ENCODE measurements around the gene ELOB. TPM values are rescaled to one million over a fixed set of nuclear protein-coding genes. Genes with fewer than 3 reads are reported as not detected.

The ELOB gene
- total and polyA plus RNA-seq, 4 donors: 136 to 660 (median 517) TPM

- H3K36me3 ChIP-seq (ENCODE audit: control insufficient read depth, insufficient read depth, low read length): peaks cover 37% of the 10 kb centered on the region
- peak overlapping the region; percentile 95 for H3K4me3 ChIP-seq (ENCODE audit: low read depth, low read length)
- DNase-seq (ENCODE audit: low read depth in 4 of 6, low spot score in 6 of 6): peak; percentile 57 to 94 (median 75)
- no peaks in the 10 kb centered on the region for H3K27me3 ChIP-seq (ENCODE audit: control insufficient read depth, insufficient read depth, low read length)
- H3K9me3 ChIP-seq (ENCODE audit: control insufficient read depth, insufficient read depth, low read length): no peaks in the 10 kb centered on the region
- H3K27ac ChIP-seq (ENCODE audit: low read depth, low read length): peak overlapping the region; percentile 98
- 0% methylated on average over 24 of the region's 82 CpGs for WGBS (ENCODE audit: insufficient coverage)
- peaks cover 34% of the 10 kb centered on the region for H3K4me1 ChIP-seq (ENCODE audit: control insufficient read depth, insufficient read depth, low read length)
Measured at GRCh38 chr16:2752850-2753732, 24.0 kb downstream of the ELOB start.

- Histone ChIP-seq H3K9me3 (ENCODE audit: control insufficient read depth, insufficient read depth, low read length) (no peaks in the 10 kb centered on the region), H3K27me3 (ENCODE audit: control insufficient read depth, insufficient read depth, low read length) (no peaks in the 10 kb centered on the region), H3K27ac (ENCODE audit: low read depth, low read length) (peak within 1 kb of the TSS; percentile 98), H3K4me3 (ENCODE audit: low read depth, low read length) (peak within 1 kb of the TSS; percentile 95), H3K4me1 (ENCODE audit: control insufficient read depth, insufficient read depth, low read length) (peaks cover 31% of the 10 kb centered on the region), H3K36me3 (ENCODE audit: control insufficient read depth, insufficient read depth, low read length) (peaks cover 28% of the 10 kb centered on the region)
- WGBS (ENCODE audit: insufficient coverage): under 1% methylated on average over 93 of the region's 99 CpGs
- DNase-seq (ENCODE audit: low read depth in 4 of 6, low spot score in 6 of 6): peak; percentile 94 to 99 (median 97)
Measured at GRCh38 chr16:2752035-2752849, 24.8 kb downstream of the ELOB start, which contains the start of gene SRRM2. SRRM2 (plus strand) TSS chr16:2752638; CDS start chr16:2756365, 3,727 bp downstream.

GRCh38 chr16:2751577-2752034 lies 25.5 kb downstream of the ELOB start:
- peaks cover 31% of the 10 kb centered on the region for H3K4me1 ChIP-seq (ENCODE audit: control insufficient read depth, insufficient read depth, low read length)
- peak in 1 of 6 donors; percentile 36 for DNase-seq (ENCODE audit: low read depth in 4 of 6, low spot score in 6 of 6)
- H3K27me3 ChIP-seq (ENCODE audit: control insufficient read depth, insufficient read depth, low read length): no peaks in the 10 kb centered on the region
- 28% methylated on average over 22 of the region's 23 CpGs for WGBS (ENCODE audit: insufficient coverage)
- peaks cover 22% of the 10 kb centered on the region for H3K36me3 ChIP-seq (ENCODE audit: control insufficient read depth, insufficient read depth, low read length)
- H3K4me3 ChIP-seq (ENCODE audit: low read depth, low read length): peak overlapping the region; percentile 95
- H3K9me3 ChIP-seq (ENCODE audit: control insufficient read depth, insufficient read depth, low read length): no peaks in the 10 kb centered on the region
- peak overlapping the region; percentile 98 for H3K27ac ChIP-seq (ENCODE audit: low read depth, low read length)

GRCh38 chr16:2749936-2750335 lies 27.1 kb downstream of the ELOB start:
- no peak overlapping the region for H3K27ac ChIP-seq (ENCODE audit: low read depth, low read length)
- H3K4me3 ChIP-seq (ENCODE audit: low read depth, low read length): no peak overlapping the region
- H3K4me1 ChIP-seq (ENCODE audit: control insufficient read depth, insufficient read depth, low read length): peaks cover 25% of the 10 kb centered on the region
- peaks cover 19% of the 10 kb centered on the region for H3K36me3 ChIP-seq (ENCODE audit: control insufficient read depth, insufficient read depth, low read length)
- 83% methylated on average over 5 of the region's 6 CpGs for WGBS (ENCODE audit: insufficient coverage)
- no peaks in the 10 kb centered on the region for H3K9me3 ChIP-seq (ENCODE audit: control insufficient read depth, insufficient read depth, low read length)
- no peak for DNase-seq (ENCODE audit: low read depth in 4 of 6, low spot score in 6 of 6)
- no peaks in the 10 kb centered on the region for H3K27me3 ChIP-seq (ENCODE audit: control insufficient read depth, insufficient read depth, low read length)

GRCh38 chr16:2749476-2749875 lies 27.6 kb downstream of the ELOB start:
- Histone ChIP-seq H3K9me3 (ENCODE audit: control insufficient read depth, insufficient read depth, low read length) (no peaks in the 10 kb centered on the region), H3K36me3 (ENCODE audit: control insufficient read depth, insufficient read depth, low read length) (peaks cover 19% of the 10 kb centered on the region), H3K4me3 (ENCODE audit: low read depth, low read length) (no peak overlapping the region), H3K27ac (ENCODE audit: low read depth, low read length) (no peak overlapping the region), H3K27me3 (ENCODE audit: control insufficient read depth, insufficient read depth, low read length) (no peaks in the 10 kb centered on the region), H3K4me1 (ENCODE audit: control insufficient read depth, insufficient read depth, low read length) (peaks cover 24% of the 10 kb centered on the region)
- WGBS (ENCODE audit: insufficient coverage): 95% methylated on average over 5 of the region's 5 CpGs
- DNase-seq (ENCODE audit: low read depth in 4 of 6, low spot score in 6 of 6): no peak

GRCh38 chr16:2748757-2749455 lies 28.2 kb downstream of the ELOB start:
- no peak overlapping the region for H3K4me3 ChIP-seq (ENCODE audit: low read depth, low read length)
- peaks cover 19% of the 10 kb centered on the region for H3K4me1 ChIP-seq (ENCODE audit: control insufficient read depth, insufficient read depth, low read length)
- WGBS (ENCODE audit: insufficient coverage): 96% methylated on average over 6 of the region's 7 CpGs
- H3K9me3 ChIP-seq (ENCODE audit: control insufficient read depth, insufficient read depth, low read length): no peaks in the 10 kb centered on the region
- DNase-seq (ENCODE audit: low read depth in 4 of 6, low spot score in 6 of 6): no peak
- no peak overlapping the region for H3K27ac ChIP-seq (ENCODE audit: low read depth, low read length)
- H3K36me3 ChIP-seq (ENCODE audit: control insufficient read depth, insufficient read depth, low read length): peaks cover 15% of the 10 kb centered on the region
- no peaks in the 10 kb centered on the region for H3K27me3 ChIP-seq (ENCODE audit: control insufficient read depth, insufficient read depth, low read length)

GRCh38 chr16:2745961-2746360 lies 31.1 kb downstream of the ELOB start:
- WGBS (ENCODE audit: insufficient coverage): 86% methylated on average over 8 of the region's 9 CpGs
- H3K4me1 ChIP-seq (ENCODE audit: control insufficient read depth, insufficient read depth, low read length): peaks cover 3% of the 10 kb centered on the region
- H3K9me3 ChIP-seq (ENCODE audit: control insufficient read depth, insufficient read depth, low read length): no peaks in the 10 kb centered on the region
- no peak overlapping the region for H3K27ac ChIP-seq (ENCODE audit: low read depth, low read length)
- H3K4me3 ChIP-seq (ENCODE audit: low read depth, low read length): no peak overlapping the region
- no peak for DNase-seq (ENCODE audit: low read depth in 4 of 6, low spot score in 6 of 6)
- H3K36me3 ChIP-seq (ENCODE audit: control insufficient read depth, insufficient read depth, low read length): peaks cover 17% of the 10 kb centered on the region
- no peaks in the 10 kb centered on the region for H3K27me3 ChIP-seq (ENCODE audit: control insufficient read depth, insufficient read depth, low read length)

GRCh38 chr16:2745116-2745890 lies 31.8 kb downstream of the ELOB start:
- Histone ChIP-seq H3K36me3 (ENCODE audit: control insufficient read depth, insufficient read depth, low read length) (peaks cover 17% of the 10 kb centered on the region), H3K4me1 (ENCODE audit: control insufficient read depth, insufficient read depth, low read length) (no peaks in the 10 kb centered on the region)
- whole genome bisulfite sequencing (ENCODE audit: insufficient coverage): 82% methylated on average over 14 of the region's 15 CpGs

More at GRCh38 chr16:2745116-2745890, 31.8 kb downstream of the ELOB start:
- no peak for DNase-seq (ENCODE audit: low read depth in 4 of 6, low spot score in 6 of 6)
- Histone ChIP-seq H3K27ac (ENCODE audit: low read depth, low read length) (no peak overlapping the region), H3K9me3 (ENCODE audit: control insufficient read depth, insufficient read depth, low read length) (no peaks in the 10 kb centered on the region), H3K27me3 (ENCODE audit: control insufficient read depth, insufficient read depth, low read length) (no peaks in the 10 kb centered on the region), H3K4me3 (ENCODE audit: low read depth, low read length) (no peak overlapping the region)
